HL-60 (cell line): Measurements from ENCODE around the gene NEGR1.

ENCODE experiments used
- DNase-seq, 2 experiments: peaks; one replicate each; pipeline ENCODE4 v3.0.0-alpha.2; 2010 to 2020; ENCODE audit warnings: low read depth in 1 of 2, low spot score in 1 of 2
- H3K27ac ChIP-seq: fragments of 250-450 bp; sonication (Bioruptor Pico); replicated peaks from 2 replicates; pipeline ENCODE4 v1.5.1; 2020; ENCODE audit warnings: mild to moderate bottlenecking, moderate library complexity
- H3K27me3 ChIP-seq: fragments of 250-450 bp; sonication (Bioruptor Pico); 2 replicates; pipeline ENCODE4 v1.5.1; 2021; ENCODE audit warnings: mild to moderate bottlenecking, moderate library complexity; ENCODE audit not compliant: insufficient read depth, poor library complexity, severe bottlenecking
- H3K4me3 ChIP-seq: replicated peaks from 2 replicates; pipeline ENCODE4 v1.5.1; 2011; ENCODE audit warnings: mild to moderate bottlenecking, control low read depth, low read length; ENCODE audit not compliant: insufficient read depth
- GABPA ChIP-seq: IDR thresholded peaks from 2 replicates; pipeline ENCODE4 v1.6.1; 2012; ENCODE audit warnings: low read depth
- POLR2AphosphoS5 ChIP-seq: IDR thresholded peaks from 2 replicates; pipeline ENCODE4 v1.6.1; 2012; ENCODE audit warnings: low read depth
- SPI1 ChIP-seq: IDR thresholded peaks from 2 replicates; pipeline ENCODE4 v1.6.1; 2012; ENCODE audit warnings: low read depth, mild to moderate bottlenecking, borderline replicate concordance
- TF ChIP-seq, protein P1 (sequence below): IDR thresholded peaks from one replicate; pipeline ENCODE4 v1.5.1; 2011; ENCODE audit warnings: low read length, control low read depth, inconsistent platforms; ENCODE audit not compliant: insufficient read depth
- TF ChIP-seq, protein P2 (sequence below): IDR thresholded peaks from 2 replicates; pipeline ENCODE4 v1.6.1; 2012; ENCODE audit warnings: low read depth; ENCODE audit not compliant: insufficient replicate concordance

NEGR1 gene

GRCh38 chr1:72115290-72115689, 167.0 kb downstream of the NEGR1 start:
- no peaks in the 10 kb centered on the region for H3K27me3 ChIP-seq
- no peak for DNase-seq
- H3K27ac ChIP-seq = no peak overlapping the region

GRCh38 chr1:72111662-72112061, 170.7 kb downstream of the NEGR1 start:
- Histone ChIP-seq H3K4me3 (no peak overlapping the region), H3K27me3 (no peaks in the 10 kb centered on the region), H3K27ac (peak overlapping the region; percentile 68)
- peak in 1 of 2 experiments; percentile 26 for DNase-seq
- TF ChIP-seq POLR2AphosphoS5 = peak; percentile 72; the same call in 1 of the 2 replicates
- TF ChIP-seq SPI1 = peak; percentile 98
- TF ChIP-seq, protein P1, sequence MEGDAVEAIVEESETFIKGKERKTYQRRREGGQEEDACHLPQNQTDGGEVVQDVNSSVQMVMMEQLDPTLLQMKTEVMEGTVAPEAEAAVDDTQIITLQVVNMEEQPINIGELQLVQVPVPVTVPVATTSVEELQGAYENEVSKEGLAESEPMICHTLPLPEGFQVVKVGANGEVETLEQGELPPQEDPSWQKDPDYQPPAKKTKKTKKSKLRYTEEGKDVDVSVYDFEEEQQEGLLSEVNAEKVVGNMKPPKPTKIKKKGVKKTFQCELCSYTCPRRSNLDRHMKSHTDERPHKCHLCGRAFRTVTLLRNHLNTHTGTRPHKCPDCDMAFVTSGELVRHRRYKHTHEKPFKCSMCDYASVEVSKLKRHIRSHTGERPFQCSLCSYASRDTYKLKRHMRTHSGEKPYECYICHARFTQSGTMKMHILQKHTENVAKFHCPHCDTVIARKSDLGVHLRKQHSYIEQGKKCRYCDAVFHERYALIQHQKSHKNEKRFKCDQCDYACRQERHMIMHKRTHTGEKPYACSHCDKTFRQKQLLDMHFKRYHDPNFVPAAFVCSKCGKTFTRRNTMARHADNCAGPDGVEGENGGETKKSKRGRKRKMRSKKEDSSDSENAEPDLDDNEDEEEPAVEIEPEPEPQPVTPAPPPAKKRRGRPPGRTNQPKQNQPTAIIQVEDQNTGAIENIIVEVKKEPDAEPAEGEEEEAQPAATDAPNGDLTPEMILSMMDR = no peak
- TF ChIP-seq GABPA = no peak

More at GRCh38 chr1:72115290-72115689, 167.0 kb downstream of the NEGR1 start:
- TF ChIP-seq, protein P2, sequence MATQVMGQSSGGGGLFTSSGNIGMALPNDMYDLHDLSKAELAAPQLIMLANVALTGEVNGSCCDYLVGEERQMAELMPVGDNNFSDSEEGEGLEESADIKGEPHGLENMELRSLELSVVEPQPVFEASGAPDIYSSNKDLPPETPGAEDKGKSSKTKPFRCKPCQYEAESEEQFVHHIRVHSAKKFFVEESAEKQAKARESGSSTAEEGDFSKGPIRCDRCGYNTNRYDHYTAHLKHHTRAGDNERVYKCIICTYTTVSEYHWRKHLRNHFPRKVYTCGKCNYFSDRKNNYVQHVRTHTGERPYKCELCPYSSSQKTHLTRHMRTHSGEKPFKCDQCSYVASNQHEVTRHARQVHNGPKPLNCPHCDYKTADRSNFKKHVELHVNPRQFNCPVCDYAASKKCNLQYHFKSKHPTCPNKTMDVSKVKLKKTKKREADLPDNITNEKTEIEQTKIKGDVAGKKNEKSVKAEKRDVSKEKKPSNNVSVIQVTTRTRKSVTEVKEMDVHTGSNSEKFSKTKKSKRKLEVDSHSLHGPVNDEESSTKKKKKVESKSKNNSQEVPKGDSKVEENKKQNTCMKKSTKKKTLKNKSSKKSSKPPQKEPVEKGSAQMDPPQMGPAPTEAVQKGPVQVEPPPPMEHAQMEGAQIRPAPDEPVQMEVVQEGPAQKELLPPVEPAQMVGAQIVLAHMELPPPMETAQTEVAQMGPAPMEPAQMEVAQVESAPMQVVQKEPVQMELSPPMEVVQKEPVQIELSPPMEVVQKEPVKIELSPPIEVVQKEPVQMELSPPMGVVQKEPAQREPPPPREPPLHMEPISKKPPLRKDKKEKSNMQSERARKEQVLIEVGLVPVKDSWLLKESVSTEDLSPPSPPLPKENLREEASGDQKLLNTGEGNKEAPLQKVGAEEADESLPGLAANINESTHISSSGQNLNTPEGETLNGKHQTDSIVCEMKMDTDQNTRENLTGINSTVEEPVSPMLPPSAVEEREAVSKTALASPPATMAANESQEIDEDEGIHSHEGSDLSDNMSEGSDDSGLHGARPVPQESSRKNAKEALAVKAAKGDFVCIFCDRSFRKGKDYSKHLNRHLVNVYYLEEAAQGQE = no peak
- no peak for TF ChIP-seq GABPA
- TF ChIP-seq, protein P1 = no peak
- no peak for TF ChIP-seq SPI1
- no peak for TF ChIP-seq POLR2AphosphoS5
- H3K4me3 ChIP-seq = no peak overlapping the region

- Histone ChIP-seq H3K27me3 (no peaks in the 10 kb centered on the region), H3K27ac (peak overlapping the region; percentile 68), H3K4me3 (no peak overlapping the region)
- TF ChIP-seq, protein P1 = no peak
- TF ChIP-seq, protein P2 = no peak
- no peak for TF ChIP-seq POLR2AphosphoS5
- no peak for TF ChIP-seq SPI1
- no peak for TF ChIP-seq GABPA
- DNase-seq = peak; percentile 8 to 19
Observed at GRCh38 chr1:72109916-72110315, 172.4 kb downstream of the NEGR1 start.

GRCh38 chr1:72105201-72105600, 177.1 kb downstream of the NEGR1 start:
- TF ChIP-seq SPI1 = no peak
- TF ChIP-seq, protein P2 = no peak
- TF ChIP-seq, protein P1 = no peak
- no peak for TF ChIP-seq POLR2AphosphoS5
- no peak for TF ChIP-seq GABPA
- Histone ChIP-seq H3K27ac (no peak overlapping the region), H3K27me3 (no peaks in the 10 kb centered on the region), H3K4me3 (no peak overlapping the region)
- no peak for DNase-seq
